GF-D8 (cell line): ENCODE results near the gene R3HDM2.

Experiments
- DNase-seq: peaks from one replicate; lab custom pipeline; 2025; lab: John Stamatoyannopoulos, UW

Gene R3HDM2

GRCh38 chr12:57266681-57267080, 164.2 kb downstream of the R3HDM2 start:
- no peak for DNase-seq

- DNase-seq, result no peak
Measured at GRCh38 chr12:57263096-57263495, 167.7 kb downstream of the R3HDM2 start.

DNA sequence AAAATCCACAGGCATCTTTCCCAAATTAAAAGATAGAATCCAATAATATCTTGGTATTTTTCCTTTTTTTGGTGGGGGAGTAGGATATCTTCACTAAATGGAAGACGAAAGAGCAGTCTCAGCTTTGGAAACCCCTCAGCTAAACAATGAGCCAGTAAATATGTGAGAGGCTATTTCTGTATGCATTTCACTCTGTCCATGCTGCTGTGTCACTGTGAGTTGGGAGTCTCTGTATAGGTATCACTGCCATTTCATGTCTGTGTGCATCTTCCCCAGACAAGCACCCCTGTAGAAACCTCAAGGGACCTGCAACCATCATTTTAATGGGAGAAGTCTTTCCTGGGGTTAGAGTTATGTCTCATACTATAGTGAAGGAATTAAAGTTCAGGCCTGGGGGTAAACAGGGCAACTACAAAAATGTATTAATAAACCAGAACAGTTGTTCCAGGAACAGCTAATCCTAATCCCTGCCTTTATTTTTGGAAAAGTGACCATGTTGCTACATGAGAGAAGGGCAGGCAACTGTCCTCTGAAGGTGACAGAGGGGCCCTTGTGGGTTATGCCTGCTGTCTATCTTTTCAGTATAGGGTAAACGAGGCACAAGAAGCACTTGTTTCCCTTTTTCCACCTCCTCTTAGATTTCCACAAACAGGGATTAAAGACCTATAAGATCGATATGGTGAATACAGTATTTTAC, 168.6 kb downstream of the R3HDM2 start:
- DNase-seq, result no peak

GRCh38 chr12:57261428-57261865, 169.4 kb downstream of the R3HDM2 start:
- no peak for DNase-seq

DNA sequence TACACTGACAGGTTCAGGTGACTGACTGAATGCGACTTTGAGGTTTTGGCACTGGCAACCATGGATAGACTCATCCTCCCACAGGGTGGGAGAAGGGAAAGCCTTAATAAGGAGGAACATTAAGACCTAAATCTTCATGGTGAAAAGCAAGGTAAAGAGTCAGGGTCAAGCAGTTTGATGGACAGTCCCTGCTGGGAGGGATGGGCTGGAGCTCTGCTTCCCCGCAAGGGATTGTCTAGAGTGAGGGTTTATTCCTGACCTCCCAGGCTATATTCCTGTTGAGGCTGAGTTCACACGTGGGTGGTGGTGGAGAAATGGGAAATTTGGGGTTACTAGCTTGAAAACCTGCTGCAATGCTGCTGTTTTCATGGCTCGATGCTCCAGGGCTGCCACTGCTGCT, 170.5 kb downstream of the R3HDM2 start:
- DNase-seq, result no peak

- DNase-seq, result no peak
Measured at GRCh38 chr12:57258977-57259970, 171.6 kb downstream of the R3HDM2 start.

DNA sequence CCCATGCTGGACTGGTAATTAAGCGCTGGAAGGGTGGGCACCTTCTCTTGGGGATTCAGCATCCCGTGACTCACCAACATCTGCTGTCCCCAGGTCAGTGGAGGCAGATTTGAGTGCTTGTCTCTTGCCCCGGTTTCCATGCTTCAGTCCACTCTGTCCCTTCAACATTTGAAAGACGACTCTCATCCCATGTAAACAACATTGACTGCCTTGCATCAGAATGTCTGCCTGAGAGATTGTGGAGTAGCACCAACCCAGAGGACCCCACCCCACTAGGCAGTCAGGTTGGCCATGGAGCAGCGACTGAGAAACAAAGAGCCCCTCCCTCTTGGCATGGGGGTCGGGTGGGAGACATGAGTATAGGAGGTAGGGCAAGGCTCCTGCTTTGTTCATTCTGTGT, 174.9 kb downstream of the R3HDM2 start:
- DNase-seq, result no peak

DNA sequence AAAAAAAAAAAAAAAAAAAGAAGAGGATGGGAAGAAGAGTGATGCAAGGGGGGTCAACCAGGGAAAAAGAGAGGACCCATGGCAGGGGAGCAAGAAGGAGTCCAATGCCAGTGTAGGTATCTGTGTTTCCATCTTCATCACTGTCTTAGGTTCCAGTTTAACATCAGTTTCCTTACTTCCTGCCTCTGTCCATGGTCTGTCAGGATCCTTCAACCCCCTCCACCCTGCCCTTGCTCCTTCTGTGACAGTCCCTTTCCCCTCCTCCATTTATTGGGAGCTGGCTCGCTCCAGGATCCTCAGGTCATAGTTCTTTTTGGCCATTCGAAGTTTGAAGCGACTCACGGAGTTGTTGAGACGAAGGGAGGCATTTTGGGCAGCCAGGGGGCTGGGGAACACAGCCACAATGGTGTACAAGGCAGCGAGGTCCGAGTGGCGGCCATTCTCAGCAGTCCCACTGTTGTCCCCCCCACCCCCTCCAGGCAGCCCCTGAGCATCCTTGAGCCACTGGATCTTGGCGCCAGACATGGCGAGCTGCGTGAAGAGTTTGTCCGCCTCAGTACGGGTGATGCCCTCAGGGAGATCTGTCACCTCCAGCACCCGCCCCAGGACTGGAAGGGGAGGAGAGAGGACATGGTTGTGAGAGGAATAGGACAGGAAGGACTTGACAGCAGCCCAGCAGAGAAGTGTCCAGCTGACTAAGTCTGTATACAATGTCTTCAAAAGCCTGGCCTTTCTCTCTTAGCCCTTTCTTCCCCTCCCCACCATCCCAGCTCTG, 176.2 kb downstream of the R3HDM2 start:
- no peak for DNase-seq

DNA sequence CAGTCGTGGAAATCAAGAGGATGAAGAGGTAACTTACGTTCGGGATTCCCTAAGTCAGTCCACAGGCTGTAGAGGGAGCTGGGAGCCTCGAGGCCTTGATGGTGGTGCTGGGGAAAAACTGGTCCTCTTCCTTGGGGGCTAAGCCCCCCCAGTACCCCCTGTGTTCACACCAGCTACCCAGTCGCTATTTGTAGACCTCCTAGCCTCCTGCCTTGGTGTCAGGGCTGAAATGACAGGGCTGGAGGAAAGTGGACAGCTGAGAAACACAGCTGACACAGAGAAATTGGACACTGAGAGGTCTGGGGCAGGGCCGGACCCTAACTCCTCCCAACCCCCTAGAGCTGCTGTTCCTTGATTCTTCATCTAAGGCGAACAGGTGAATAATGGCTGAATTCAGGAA, 179.9 kb downstream of the R3HDM2 start, which contains the start of gene STAC3:
TSS of gene STAC3 (minus strand) at position 232 of the 400 bp plus-strand sequence. CDS start 1,551 bp downstream, outside the sequence.
- DNase-seq, result no peak

DNA sequence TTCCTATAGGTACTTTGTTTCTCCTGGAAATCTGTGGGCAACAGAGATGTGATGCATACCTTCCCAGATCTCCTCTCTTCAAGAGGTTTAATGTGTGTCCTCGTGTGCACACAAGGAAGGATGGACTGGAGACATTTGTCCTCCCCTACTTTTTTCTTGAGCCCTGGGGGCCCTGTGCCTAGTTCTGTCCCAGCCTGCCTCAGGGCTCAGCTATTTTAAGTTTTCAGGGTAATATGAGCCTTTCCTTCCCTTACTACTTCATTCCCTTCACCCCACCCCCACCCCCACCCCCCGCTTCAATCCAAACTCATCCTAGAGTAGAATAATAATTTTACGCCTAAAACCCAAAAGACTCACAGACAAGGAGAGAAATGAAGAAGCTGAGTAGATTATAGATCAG, 180.3 kb downstream of the R3HDM2 start:
- DNase-seq, result no peak

DNA sequence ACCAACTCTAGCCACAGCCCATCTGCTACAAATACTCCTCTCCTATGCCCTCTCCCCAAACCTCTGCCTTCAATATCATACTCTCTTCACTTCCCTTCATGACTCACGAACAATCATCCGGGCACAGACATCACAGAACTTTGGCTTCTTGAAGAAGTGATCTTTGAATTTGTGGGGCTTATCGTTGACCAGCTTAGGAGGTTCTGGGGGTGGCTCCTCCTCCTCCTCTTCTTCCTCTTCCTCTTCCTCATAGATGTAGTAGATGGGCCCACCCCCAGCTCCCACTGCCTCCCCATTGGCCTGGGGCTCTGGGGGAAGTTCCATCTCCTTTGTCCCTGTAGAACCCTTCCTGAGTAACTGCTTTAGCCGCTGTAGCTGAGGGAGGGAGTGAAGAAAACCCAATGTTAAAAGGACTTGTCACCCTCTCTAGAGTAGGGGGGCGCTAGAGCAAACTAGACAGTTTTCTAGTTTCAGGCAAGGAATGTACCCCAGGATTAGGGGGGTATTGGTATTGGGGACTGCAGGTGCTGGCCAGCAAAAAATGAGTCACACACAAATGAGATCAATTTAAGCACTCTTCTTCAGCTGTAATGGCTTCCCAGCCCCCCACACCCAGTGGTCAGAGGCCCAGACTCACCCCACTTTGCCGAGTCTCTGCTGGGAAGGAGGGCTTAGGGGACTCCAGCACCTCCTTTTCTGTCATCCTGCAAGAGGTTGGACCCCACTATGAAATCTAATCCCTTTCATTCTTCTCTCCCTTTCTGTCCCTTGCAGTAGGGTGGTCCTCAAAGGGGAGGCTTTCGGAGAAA, 181.7 kb downstream of the R3HDM2 start:
- DNase-seq, result peak; percentile 60

- DNase-seq, result no peak
Measured at GRCh38 chr12:57247041-57247440, 183.8 kb downstream of the R3HDM2 start.

DNA sequence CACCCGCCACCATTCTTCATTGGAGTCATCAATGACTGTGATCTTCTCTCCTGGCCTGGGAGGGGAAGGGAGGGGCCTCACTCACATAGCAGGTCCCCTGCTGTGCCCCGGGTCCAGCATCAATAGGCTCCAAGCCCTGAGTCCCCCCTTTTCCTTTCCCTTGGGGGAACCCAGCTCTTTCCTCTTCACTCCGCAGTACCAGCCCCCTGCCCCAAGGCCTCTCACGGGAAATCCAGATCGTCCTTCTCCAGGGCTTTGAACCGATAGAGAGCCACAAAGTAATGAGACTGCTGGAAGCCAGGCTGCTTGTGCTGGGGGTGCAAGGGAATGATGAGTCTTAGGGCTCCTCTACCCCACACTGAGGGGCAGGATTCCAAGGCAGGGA, 186.5 kb downstream of the R3HDM2 start:
- DNase-seq, result no peak

DNA sequence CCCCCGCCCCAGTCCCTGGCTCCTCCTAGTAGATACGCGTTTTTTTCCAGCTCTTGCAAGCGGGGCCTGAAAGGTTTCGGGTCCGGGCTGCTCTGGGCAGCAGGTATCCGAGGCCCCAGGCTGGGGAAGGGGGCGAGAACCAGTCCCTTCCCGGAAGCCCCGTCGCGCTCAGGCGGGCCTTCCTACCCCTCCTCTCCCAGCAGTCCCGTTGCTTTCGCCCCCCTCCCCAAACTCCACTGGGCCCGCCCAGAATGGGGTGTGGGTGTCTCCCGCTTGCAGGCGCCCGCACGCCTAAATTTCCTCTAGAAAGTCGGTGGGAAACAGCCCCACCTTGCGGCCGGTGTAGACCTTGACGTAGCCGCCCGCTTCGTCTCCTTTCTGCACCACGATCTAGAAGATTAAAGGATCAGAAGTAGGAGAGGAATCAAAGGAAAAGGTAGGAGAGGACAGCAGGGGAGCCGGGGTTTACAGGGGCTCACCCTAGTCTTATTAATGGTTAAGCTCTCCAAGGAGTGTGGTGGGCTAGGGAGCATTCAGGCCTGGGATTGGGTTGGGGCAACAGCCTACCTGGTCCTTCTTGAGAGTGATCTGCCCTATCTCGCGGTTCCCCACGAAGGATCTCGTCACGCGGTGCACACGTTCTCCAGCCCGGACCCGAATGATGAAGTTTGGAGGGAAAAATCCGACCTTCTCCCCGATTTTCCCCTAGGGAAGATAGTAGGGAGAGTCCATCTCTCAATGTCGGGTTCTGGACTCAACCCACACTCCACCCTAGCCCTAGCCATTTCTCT, 187.1 kb downstream of the R3HDM2 start:
- DNase-seq, result peak; percentile 31

GRCh38 chr12:57242691-57243454, 188.0 kb downstream of the R3HDM2 start:
- DNase-seq, result peak; percentile 26

- no peak for DNase-seq
Measured at GRCh38 chr12:57242329-57242690, 188.5 kb downstream of the R3HDM2 start.

DNA sequence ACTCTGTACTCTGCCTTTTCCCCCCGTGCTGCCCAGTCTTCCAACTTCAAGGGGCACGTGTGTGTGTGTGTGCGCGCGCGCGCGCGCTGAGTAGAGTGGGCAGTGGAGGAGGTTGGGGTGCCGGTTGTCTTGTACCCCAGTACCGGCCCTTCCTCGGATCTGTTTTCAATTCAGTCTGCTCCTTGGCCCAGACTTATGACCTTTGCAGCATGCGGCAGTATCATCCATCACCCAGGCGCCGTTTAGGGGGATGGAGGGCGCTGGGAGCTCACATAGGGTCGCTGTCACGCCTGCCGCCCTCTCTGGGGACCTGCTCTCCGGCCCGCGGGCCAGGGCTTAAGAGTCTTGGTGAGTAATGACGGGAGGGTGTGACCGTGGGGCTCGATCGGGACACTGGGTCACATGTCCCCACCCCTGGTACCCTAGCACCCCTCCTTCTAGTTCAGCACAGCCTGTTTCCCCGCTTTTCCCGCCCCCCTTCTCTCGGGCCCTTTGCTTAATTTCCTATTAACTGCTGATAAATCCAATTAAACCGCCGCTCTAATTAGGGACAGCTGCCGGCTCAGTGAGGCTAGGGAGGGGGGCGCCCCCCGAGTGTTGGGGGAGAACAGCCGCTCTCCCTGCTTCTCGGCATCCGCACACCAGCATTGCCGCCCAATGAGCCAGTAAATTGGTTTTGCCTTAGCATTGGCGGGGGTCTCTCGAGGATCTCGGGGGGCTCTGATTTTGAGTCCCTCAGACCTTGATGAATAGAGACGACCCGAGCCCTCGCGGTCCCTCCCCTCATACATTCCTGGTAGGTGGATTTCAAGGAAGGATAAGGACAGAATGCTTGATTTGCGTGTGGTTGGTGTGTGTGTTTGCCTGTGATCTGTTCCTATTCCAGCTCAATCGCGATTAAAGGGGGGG, 189.2 kb downstream of the R3HDM2 start:
- DNase-seq, result no peak

DNA sequence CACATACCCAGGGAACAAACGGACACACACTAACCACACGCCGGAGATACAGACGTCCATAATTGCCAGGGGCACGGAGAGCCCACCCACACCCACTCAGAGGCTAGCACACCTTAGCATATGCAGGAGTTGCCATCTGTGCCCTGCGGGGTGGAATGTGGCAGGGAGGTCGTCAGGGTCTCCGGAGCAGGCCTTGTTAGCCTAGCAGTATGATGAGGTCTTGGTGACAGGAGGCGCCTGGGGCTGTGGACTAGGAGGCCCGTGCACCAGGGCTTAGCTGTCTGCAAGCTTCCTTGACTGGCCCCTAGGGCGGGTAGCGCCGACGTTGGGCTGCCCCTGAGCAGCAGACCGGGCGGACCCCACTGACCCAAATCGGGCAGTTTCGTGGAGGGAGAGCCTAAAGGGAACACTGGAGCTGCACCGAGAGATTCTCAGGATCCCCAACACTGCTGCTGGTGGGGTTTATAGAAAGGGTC, 189.9 kb downstream of the R3HDM2 start:
- DNase-seq, result no peak
